Stimulated activated CD8-positive, alpha-beta memory T cell treated with anti-CD3 and anti-CD28 coated beads, Interleukin-7, amount 100 ng/mL, for 48 hours (primary cell): ENCODE data around the gene KLHDC10.
"Not testable (repeated sequence)": the region's sequence is repeated elsewhere in the genome, so short reads cannot be mapped to it uniquely, and the experiment has no call there.

Experiments
- DNase-seq, 2 donors: peaks; one replicate each; pipeline ENCODE4 v3.0.0-alpha.2; 2020; ENCODE audit warnings: low read depth in 1 of 2; ENCODE audit errors: extremely low read depth in 1 of 2

KLHDC10 gene

GRCh38 chr7:130069978-130070860 is at the start of gene KLHDC10:
Gene KLHDC10, plus strand, starts transcription at chr7:130070534. Its CDS starts 110 bp downstream, at chr7:130070644.
- DNase-seq: peak; percentile 81 to 92

- no peak for DNase-seq
Observed at GRCh38 chr7:130021105-130021834, 49.1 kb upstream of the KLHDC10 start.

GRCh38 chr7:130022115-130022514 is 48.2 kb upstream of the KLHDC10 start:
- DNase-seq: no peak

GRCh38 chr7:130022623-130023175 is 47.6 kb upstream of the KLHDC10 start:
- no peak for DNase-seq

GRCh38 chr7:130024390-130024789 is 45.9 kb upstream of the KLHDC10 start:
- DNase-seq: no peak

- no peak for DNase-seq
Observed at GRCh38 chr7:130032698-130033097, 37.6 kb upstream of the KLHDC10 start.

GRCh38 chr7:130037703-130038102 is 32.6 kb upstream of the KLHDC10 start:
- no peak for DNase-seq

- DNase-seq: no peak
Observed at GRCh38 chr7:130040576-130040975, 29.8 kb upstream of the KLHDC10 start.

- DNase-seq: no peak
Observed at GRCh38 chr7:130047831-130048230, 22.5 kb upstream of the KLHDC10 start.

- DNase-seq: no peak
Observed at GRCh38 chr7:130048906-130049305, 21.4 kb upstream of the KLHDC10 start.

GRCh38 chr7:130052250-130052649 is 18.1 kb upstream of the KLHDC10 start:
- DNase-seq: not testable (repeated sequence)

GRCh38 chr7:130055198-130055597 is 15.1 kb upstream of the KLHDC10 start:
- not testable (repeated sequence) for DNase-seq

- DNase-seq: no peak
Observed at GRCh38 chr7:130062246-130062645, 8.1 kb upstream of the KLHDC10 start.

- peak; percentile 31 to 66 for DNase-seq
Observed at GRCh38 chr7:130063036-130063435, 7.3 kb upstream of the KLHDC10 start.

GRCh38 chr7:130064580-130064926 is 5.8 kb upstream of the KLHDC10 start:
- not testable (repeated sequence) for DNase-seq

- no peak for DNase-seq
Observed at GRCh38 chr7:130065500-130066152, 4.7 kb upstream of the KLHDC10 start.

- DNase-seq: no peak
Observed at GRCh38 chr7:130069179-130069977, 956 bp upstream of the KLHDC10 start.

GRCh38 chr7:130070861-130071622 is 708 bp downstream of the KLHDC10 start:
- DNase-seq: no peak
